ENCODE results near the gene CHST1. TPM values are rescaled to one million over a fixed set of nuclear protein-coding genes. Genes with fewer than 3 reads are reported as not detected.

Gene CHST1
- total and polyA plus RNA-seq, 12 donors, result 1.1 to 13.5 (median 4.4) TPM

- intact Hi-C loops (cut with DNase I), result no loop called here
- Histone ChIP-seq H3K36me3 (replicated peaks in 1 of 2) (no peaks in the 10 kb centered on the region), H3K27ac (no peak overlapping the region), H3K4me3 (no peak overlapping the region), H3K27me3 (no peaks in the 10 kb centered on the region), H3K4me1 (replicated peaks in 1 of 2) (no peaks in the 10 kb centered on the region), H3K9me3 (replicated peaks in 1 of 3) (no peaks in the 10 kb centered on the region)
- DNase-seq, result no peak
- no peak for TF ChIP-seq POLR2A (IDR thresholded peaks at IDR 0.05)
- WGBS, 4 donors, result 73 to 88% (median 77%) methylated on average over 7 to 8 of the region's 8 CpGs
These were observed 48.4 kb downstream of the CHST1 start for GRCh38 chr11:45616802-45617549.

GRCh38 chr11:45615182-45615792 is 50.1 kb downstream of the CHST1 start:
- intact Hi-C loops (cut with DNase I), result no loop called here
- no peaks in the 10 kb centered on the region for H3K36me3 ChIP-seq (replicated peaks in 1 of 2)

GRCh38 chr11:45614196-45614828 is 51.1 kb downstream of the CHST1 start:
- H3K4me1 ChIP-seq (replicated peaks in 1 of 2), result no peaks in the 10 kb centered on the region
- TF ChIP-seq CTCF (IDR thresholded peaks at IDR 0.05) (no peak), POLR2A (IDR thresholded peaks at IDR 0.05) (no peak)
- intact Hi-C loops (cut with DNase I), result no loop called here
- no peaks in the 10 kb centered on the region for H3K27me3 ChIP-seq
- no peaks in the 10 kb centered on the region for H3K36me3 ChIP-seq (replicated peaks in 1 of 2)
- H3K27ac ChIP-seq, result no peak overlapping the region
- no peaks in the 10 kb centered on the region for H3K9me3 ChIP-seq (replicated peaks in 1 of 3)
- 58 to 62% (median 59%) methylated on average over 6 of the region's 6 CpGs for WGBS, 4 donors
- no peak for DNase-seq
- no peak overlapping the region for H3K4me3 ChIP-seq

More at GRCh38 chr11:45615182-45615792, 50.1 kb downstream of the CHST1 start:
- 64 to 88% (median 80%) methylated on average over 3 to 4 of the region's 4 CpGs for WGBS, 4 donors
- H3K27me3 ChIP-seq, result no peaks in the 10 kb centered on the region
- H3K9me3 ChIP-seq (replicated peaks in 1 of 3), result no peaks in the 10 kb centered on the region
- no peak overlapping the region for H3K4me3 ChIP-seq
- DNase-seq, result no peak
- no peak for TF ChIP-seq POLR2A (IDR thresholded peaks at IDR 0.05)
- no peak for TF ChIP-seq CTCF (IDR thresholded peaks at IDR 0.05)
- H3K4me1 ChIP-seq (replicated peaks in 1 of 2), result no peaks in the 10 kb centered on the region
- H3K27ac ChIP-seq, result no peak overlapping the region

- H3K36me3 ChIP-seq (replicated peaks in 1 of 2), result no peaks in the 10 kb centered on the region
- H3K27ac ChIP-seq, result no peak overlapping the region
- H3K4me3 ChIP-seq, result no peak overlapping the region
- intact Hi-C loops (cut with DNase I), result no loop called here
- no peaks in the 10 kb centered on the region for H3K4me1 ChIP-seq (replicated peaks in 1 of 2)
- no peaks in the 10 kb centered on the region for H3K27me3 ChIP-seq
- 35 to 72% (median 62%) methylated on average over 2 to 3 of the region's 3 CpGs for WGBS, 4 donors
- no peak for DNase-seq
- no peaks in the 10 kb centered on the region for H3K9me3 ChIP-seq (replicated peaks in 1 of 3)
- TF ChIP-seq CTCF (IDR thresholded peaks at IDR 0.05), result no peak
- no peak for TF ChIP-seq POLR2A (IDR thresholded peaks at IDR 0.05)
These were observed 54.8 kb downstream of the CHST1 start for GRCh38 chr11:45610627-45611026.
